Heart left ventricle (tissue), 16 donors: ENCODE results near the gene SORBS2. TPM values are rescaled to one million over a fixed set of nuclear protein-coding genes. Genes with fewer than 3 reads are reported as not detected.
A peak's percentile ranks its signal among the peaks of the same experiment; 100 is the strongest.

Source experiments
- ATAC-seq, 4 donors: fragments of 200-7000 bp; cut with Tn5 transposase; one replicate each; pipeline ENCODE4 v1.9.1; 2020 to 2022; ENCODE audit warnings: moderate library complexity in 4 of 4, mild to moderate bottlenecking in 3 of 4, moderate number of reproducible peaks in 1 of 4
- DNase-seq, 5 donors: peaks; one replicate each; pipeline ENCODE4 v3.0.0-alpha.2; 2020
- H3K27ac ChIP-seq, 12 donors: fragments of 200-600 bp; sonication (generic) in 4 of 12; one replicate each; pipeline versions ENCODE4 v1.5.0 to v1.8.0; 2016 to 2022; ENCODE audit warnings: mild to moderate bottlenecking in 2 of 12
- H3K27me3 ChIP-seq, 9 donors: fragments of 200-600 bp; sonication (generic) in 2 of 9; one replicate each; pipeline versions ENCODE4 v1.5.1 to v1.8.0; 2016 to 2022; ENCODE audit warnings: mild to moderate bottlenecking in 3 of 9
- H3K36me3 ChIP-seq, 9 donors: fragments of 200-600 bp; sonication (generic) in 2 of 9; one replicate each; pipeline versions ENCODE4 v1.5.0 to v1.8.0; 2018 to 2022; ENCODE audit warnings: mild to moderate bottlenecking in 2 of 9
- H3K4me1 ChIP-seq, 12 donors: fragments of 200-600 bp; sonication (generic) in 4 of 12; one replicate each; pipeline versions ENCODE4 v1.5.0 to v1.8.0; 2016 to 2022; ENCODE audit warnings: mild to moderate bottlenecking in 3 of 12
- H3K4me3 ChIP-seq, 12 donors: fragments of 200-600 bp; sonication (generic) in 4 of 12; one replicate each; pipeline versions ENCODE4 v1.5.0 to v1.8.0; 2017 to 2022; ENCODE audit warnings: mild to moderate bottlenecking in 9 of 12, moderate library complexity in 4 of 12
- H3K9me3 ChIP-seq, 12 donors: fragments of 200-600 bp; sonication (generic) in 4 of 12; one replicate each; pipeline versions ENCODE4 v1.5.0 to v1.8.0; 2016 to 2022; ENCODE audit warnings: mild to moderate bottlenecking in 1 of 12
- POLR2A ChIP-seq, 2 donors: fragments of 450-650 bp; IDR thresholded peaks; one replicate each; pipeline ENCODE4 v1.6.1; 2017; ENCODE audit warnings: antibody characterized with exemption in 2 of 2, mild to moderate bottlenecking in 2 of 2, moderate library complexity in 2 of 2
- WGBS, 4 donors: extraction: QIAGEN DNeasy Blood & Tissue Kit in 2 of 4; methylation state at CpG; one replicate each; pipeline versions ENCODE4 v1.1.5 to v1.1.7; 2013 to 2018; 5-methylcytosine and 5-hydroxymethylcytosine counted together
- intact Hi-C, 10 donors: fragments of 100-400 bp; cut with DNase I; formaldehyde crosslinking; loops; one replicate each; pipeline versions ENCODE4 v1.11.1 to v1.14.2; 2022
- polyA plus RNA-seq, 2 donors: library from polyadenylated mRNA; stranded (reverse); fragments of 200-250 nt; gene quantifications; one replicate each; pipeline ENCODE4 v1.2.3, GENCODE V29; 2013
- total RNA-seq, 9 donors: library from RNA; depleted of rRNA in 2 of 9; stranded (reverse); fragments of >200 nt in 2 of 9; fragmentation: NEBNext Ultra II Directional in 3 of 9; extraction: Animal tissue kit (Norgen Biotek cat#: 25700) in 3 of 9; gene quantifications; one replicate each; pipeline versions ENCODE4 v1.1.0 to v1.2.4, GENCODE V29; 2016 to 2023
- TF ChIP-seq, protein P1 (sequence below), 12 donors: fragments of 200-600 bp; sonication (generic) in 4 of 12; IDR thresholded peaks; one replicate each; pipeline versions ENCODE4 v1.5.0 to v1.8.0; 2018 to 2022; ENCODE audit warnings: antibody characterized with exemption in 12 of 12, mild to moderate bottlenecking in 5 of 12
- donor health status: ischemic (EF 13 %, LVEDD 7.1; RV severe dilation, severe dysfunction).
- donor health status: healthy with polysubstance abuse.
- donor health status: DM: no; HTN: yes; CAD: no.
- donor health status: DM: no; HTN: no; CAD: no.
- donor health status: ischemic (EF 25% LVEDD 6.9; RV normal size, moderate dysfunction).
- donor health status: ischemic (EF 25% LVEDD 5.7; RV mildly dilated, moderate dysfunction).
- donor health status: healthy.
- donor health status: DM: yes; HTN: yes; CAD: no.
- donor health status: ischemic (EF 35%, LVEDD 5.7; RV mildly dilated, moderate dysfunction).
- donor health status: nonischemic (EF 11% LVEDD 7.7; RV severe dilation, severe dysfunction).
- donor health status: DM: yes; HTN: yes; CAD: no.
- donor health status: PGD.
- donor health status: ischemic (EF 29% LVEDD 5.4; RV normal size, mild dysfunction).
- donor health status: nonischemic (EF 23%, LVEDD 6.1; RV moderate dilation, normal function).

The SORBS2 gene
- total and polyA plus RNA-seq, 11 donors, result 254 to 2,158 (median 1,369) TPM

DNA sequence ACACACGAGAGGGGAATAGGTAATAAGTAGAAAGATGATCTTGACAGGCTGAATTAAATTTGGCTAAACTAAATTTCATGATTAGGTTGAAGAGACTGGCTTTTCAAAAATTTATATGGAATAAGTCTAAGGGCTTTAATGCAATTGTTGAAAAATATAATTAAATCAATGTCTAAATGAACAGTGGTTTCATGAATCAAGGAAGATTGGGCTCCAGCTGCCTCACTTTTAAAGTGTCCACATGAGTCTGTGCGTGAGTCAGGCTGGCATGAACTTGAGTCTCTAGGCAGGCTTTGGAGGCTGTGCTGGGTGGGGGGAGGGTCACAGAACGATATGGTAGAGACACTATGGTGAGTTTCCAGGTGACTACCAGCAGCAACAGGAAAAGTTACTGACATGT, 111.9 kb downstream of the SORBS2 start:
- Histone ChIP-seq H3K4me3 (no peak overlapping the region), H3K4me1 (peaks cover 3 to 73% (median 26%) of the 10 kb centered on the region in 12 donors), H3K27ac (peak overlapping the region in 8 of 12 donors; percentile 9 to 72 (median 46)), H3K36me3 (peaks cover 0 to 6% (median 0%) of the 10 kb centered on the region in 9 donors), H3K27me3 (no peaks in the 10 kb centered on the region), H3K9me3 (peaks cover 0 to 3% (median 0%) of the 10 kb centered on the region in 12 donors)
- 44 to 53% (median 47%) methylated on average over 3 of the region's 3 CpGs for WGBS, 4 donors
- DNase-seq (peak in 1 of 5 donors; percentile 40), ATAC-seq (peak; percentile 39 to 63 (median 53))
- TF ChIP-seq POLR2A (IDR thresholded peaks at IDR 0.05), result no peak
- TF ChIP-seq, protein P1, sequence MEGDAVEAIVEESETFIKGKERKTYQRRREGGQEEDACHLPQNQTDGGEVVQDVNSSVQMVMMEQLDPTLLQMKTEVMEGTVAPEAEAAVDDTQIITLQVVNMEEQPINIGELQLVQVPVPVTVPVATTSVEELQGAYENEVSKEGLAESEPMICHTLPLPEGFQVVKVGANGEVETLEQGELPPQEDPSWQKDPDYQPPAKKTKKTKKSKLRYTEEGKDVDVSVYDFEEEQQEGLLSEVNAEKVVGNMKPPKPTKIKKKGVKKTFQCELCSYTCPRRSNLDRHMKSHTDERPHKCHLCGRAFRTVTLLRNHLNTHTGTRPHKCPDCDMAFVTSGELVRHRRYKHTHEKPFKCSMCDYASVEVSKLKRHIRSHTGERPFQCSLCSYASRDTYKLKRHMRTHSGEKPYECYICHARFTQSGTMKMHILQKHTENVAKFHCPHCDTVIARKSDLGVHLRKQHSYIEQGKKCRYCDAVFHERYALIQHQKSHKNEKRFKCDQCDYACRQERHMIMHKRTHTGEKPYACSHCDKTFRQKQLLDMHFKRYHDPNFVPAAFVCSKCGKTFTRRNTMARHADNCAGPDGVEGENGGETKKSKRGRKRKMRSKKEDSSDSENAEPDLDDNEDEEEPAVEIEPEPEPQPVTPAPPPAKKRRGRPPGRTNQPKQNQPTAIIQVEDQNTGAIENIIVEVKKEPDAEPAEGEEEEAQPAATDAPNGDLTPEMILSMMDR (IDR thresholded peaks at IDR 0.05), result no peak
- intact Hi-C loops, result no loop called here

DNA sequence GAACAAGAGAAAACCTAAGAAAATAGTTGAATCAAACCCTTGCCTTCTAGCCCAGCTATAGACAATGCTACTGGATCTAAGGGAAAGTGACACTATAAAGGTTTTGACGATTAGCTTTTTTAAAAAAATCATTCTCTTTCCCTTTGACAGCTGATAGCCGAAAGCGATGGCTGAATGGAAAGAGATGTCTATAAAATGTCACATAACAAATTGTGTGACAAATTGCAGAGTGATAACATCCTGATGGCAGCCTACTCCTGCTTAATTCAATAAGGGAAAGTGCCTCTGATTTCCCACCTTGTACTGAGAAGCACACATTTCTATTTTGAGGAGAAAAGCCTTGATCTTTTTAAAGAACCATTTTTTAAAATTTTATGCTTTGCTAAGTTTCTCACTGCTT, 114.5 kb downstream of the SORBS2 start:
- Histone ChIP-seq H3K4me3 (no peak overlapping the region), H3K36me3 (no peaks in the 10 kb centered on the region), H3K27ac (peak overlapping the region in 2 of 12 donors; percentile 14 to 30), H3K9me3 (no peaks in the 10 kb centered on the region), H3K4me1 (peaks cover 6 to 79% (median 22%) of the 10 kb centered on the region in 12 donors), H3K27me3 (no peaks in the 10 kb centered on the region)
- ATAC-seq, result no peak
- WGBS, 4 donors, result 53 to 65% (median 59%) methylated on average over 3 of the region's 3 CpGs
- no peak for DNase-seq
- intact Hi-C loops, result no loop called here
- TF ChIP-seq, protein P1 (IDR thresholded peaks at IDR 0.05), result no peak
- TF ChIP-seq POLR2A (IDR thresholded peaks at IDR 0.05), result no peak

DNA sequence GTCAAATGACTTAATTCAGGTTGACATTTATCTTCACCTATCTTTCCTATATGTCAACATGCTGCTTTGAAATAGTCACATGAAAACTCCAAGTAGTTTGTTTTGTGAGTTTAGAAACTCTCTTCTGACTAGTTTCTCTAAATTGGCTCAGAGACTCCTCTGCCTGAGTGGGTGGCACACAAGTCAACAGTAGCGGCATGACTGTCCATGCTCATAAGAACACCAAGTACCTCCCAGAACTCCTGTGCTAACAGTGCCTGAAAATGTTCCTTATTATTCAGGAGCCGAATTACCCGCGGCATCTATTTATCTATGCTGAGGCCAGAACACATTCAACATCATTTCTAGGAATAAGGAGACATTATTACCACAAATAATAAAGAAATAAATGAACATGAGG, 116.3 kb downstream of the SORBS2 start:
- 57 to 71% (median 59%) methylated on average over 4 of the region's 4 CpGs for WGBS, 4 donors
- DNase-seq, result no peak
- peak; percentile 25 to 52 (median 45) for ATAC-seq
- TF ChIP-seq, protein P1 (IDR thresholded peaks at IDR 0.05), result no peak
- peaks cover 0 to 67% (median 13%) of the 10 kb centered on the region in 12 donors for H3K4me1 ChIP-seq
- H3K4me3 ChIP-seq, result no peak overlapping the region
- peak overlapping the region in 5 of 12 donors; percentile 10 to 66 (median 29) for H3K27ac ChIP-seq
- H3K9me3 ChIP-seq, result no peaks in the 10 kb centered on the region
- intact Hi-C loops, result no loop called here
- H3K36me3 ChIP-seq, result no peaks in the 10 kb centered on the region
- no peaks in the 10 kb centered on the region for H3K27me3 ChIP-seq

DNA sequence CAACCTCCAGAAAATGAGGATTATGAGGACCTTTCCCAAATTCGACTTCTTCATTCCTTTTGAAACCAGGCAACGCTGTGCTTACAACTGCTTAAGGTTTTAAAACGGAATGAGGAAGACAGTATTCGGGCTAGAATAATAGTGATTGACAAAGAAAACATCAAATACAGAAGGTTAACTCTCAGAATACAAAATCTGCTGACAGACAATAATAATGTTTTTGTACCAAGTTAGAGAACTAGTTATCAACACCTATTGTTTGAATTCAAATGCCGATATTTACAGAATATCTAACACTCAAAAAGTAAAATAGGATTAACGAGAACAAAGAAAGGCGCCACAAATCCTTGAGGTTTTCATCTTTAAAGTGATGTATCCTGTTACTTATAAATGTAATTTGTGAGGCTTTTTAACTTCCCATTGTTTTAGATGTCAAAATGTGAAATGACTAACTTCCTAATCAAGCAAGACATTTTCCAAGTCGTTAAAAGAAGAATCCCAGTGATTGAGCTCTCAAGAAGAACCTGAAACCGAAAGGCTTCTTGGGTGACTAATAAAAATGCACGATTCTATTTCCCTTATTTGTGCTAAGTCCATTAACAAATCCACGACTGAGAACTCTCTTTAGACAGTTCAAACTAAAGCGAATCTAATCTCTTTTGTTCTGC, 118.3 kb downstream of the SORBS2 start:
- ATAC-seq (no peak), DNase-seq (no peak)
- H3K27ac ChIP-seq, result peak overlapping the region in 10 of 12 donors; percentile 19 to 69 (median 44)
- intact Hi-C loops, result no loop called here
- peak overlapping the region in 5 of 12 donors; percentile 0 to 30 (median 6) for H3K4me3 ChIP-seq
- TF ChIP-seq, protein P1 (IDR thresholded peaks at IDR 0.05), result no peak
- no peak for TF ChIP-seq POLR2A (IDR thresholded peaks at IDR 0.05)
- H3K27me3 ChIP-seq, result no peaks in the 10 kb centered on the region
- H3K36me3 ChIP-seq, result peaks cover 0 to 5% (median 0%) of the 10 kb centered on the region in 9 donors
- WGBS, 4 donors, result 35 to 54% (median 42%) methylated on average over 12 of the region's 12 CpGs
- peaks cover 0 to 58% (median 12%) of the 10 kb centered on the region in 12 donors for H3K4me1 ChIP-seq
- H3K9me3 ChIP-seq, result no peaks in the 10 kb centered on the region
